Liver (tissue), 9 donors: Measurements from ENCODE around the gene NIFK. TPM values are rescaled to one million over a fixed set of nuclear protein-coding genes. Genes with fewer than 3 reads are reported as not detected.

Experiments
- DNase-seq: peaks from one replicate; pipeline ENCODE4 v3.0.0-alpha.2; 2017; ENCODE audit warnings: low spot score
- H3K27ac ChIP-seq, 2 donors: one replicate each; pipeline ENCODE4 v1.7.0; 2013; ENCODE audit warnings: inconsistent platforms in 2 of 2, low read length in 2 of 2, control low read depth in 1 of 2, low read depth in 1 of 2, mild to moderate bottlenecking in 1 of 2
- H3K27me3 ChIP-seq, 4 donors: one replicate each; pipeline versions ENCODE4 v1.6.1 to v1.7.0; 2013; ENCODE audit warnings: low read length in 3 of 4, inconsistent platforms in 1 of 4, mild to moderate bottlenecking in 1 of 4, moderate library complexity in 1 of 4; ENCODE audit not compliant: control insufficient read depth in 4 of 4, insufficient read depth in 4 of 4
- H3K36me3 ChIP-seq, 4 donors: one replicate each; pipeline versions ENCODE4 v1.6.1 to v1.7.0; 2013; ENCODE audit warnings: low read length in 3 of 4, mild to moderate bottlenecking in 3 of 4, low read depth in 1 of 4, moderate library complexity in 1 of 4; ENCODE audit not compliant: control insufficient read depth in 4 of 4, insufficient read depth in 3 of 4
- H3K4me1 ChIP-seq, 4 donors: one replicate each; pipeline versions ENCODE4 v1.6.1 to v1.7.0; 2013; ENCODE audit warnings: low read length in 3 of 4, mild to moderate bottlenecking in 3 of 4, moderate library complexity in 1 of 4; ENCODE audit not compliant: control insufficient read depth in 4 of 4, insufficient read depth in 4 of 4
- H3K4me3 ChIP-seq, 3 donors: one replicate each; pipeline versions ENCODE4 v1.6.1 to v1.7.0; 2013; ENCODE audit warnings: low read length in 3 of 3, control low read depth in 1 of 3, low read depth in 1 of 3, mild to moderate bottlenecking in 1 of 3
- H3K9ac ChIP-seq, 2 donors: one replicate each; pipeline ENCODE4 v1.7.0; 2013; ENCODE audit warnings: low read length in 2 of 2, mild to moderate bottlenecking in 2 of 2, moderate library complexity in 2 of 2, control low read depth in 1 of 2, low read depth in 1 of 2
- H3K9me3 ChIP-seq, 4 donors: one replicate each; pipeline versions ENCODE4 v1.6.1 to v1.7.0; 2013; ENCODE audit warnings: low read length in 3 of 4; ENCODE audit not compliant: control insufficient read depth in 4 of 4
- FOXA1 ChIP-seq: IDR thresholded peaks from 2 replicates; pipeline ENCODE4 v1.6.1; 2016; ENCODE audit warnings: antibody characterized with exemption
- FOXA2 ChIP-seq: IDR thresholded peaks from 2 replicates; pipeline ENCODE4 v1.6.1; 2016; ENCODE audit warnings: antibody characterized with exemption
- GABPA ChIP-seq, 2 donors: IDR thresholded peaks in 1 of 2; conservative IDR thresholded peaks in 1 of 2; 2 replicates each; pipeline ENCODE4 v1.6.1; 2016; ENCODE audit warnings: antibody characterized with exemption in 2 of 2, mild to moderate bottlenecking in 1 of 2, moderate library complexity in 1 of 2
- HNF4A ChIP-seq, 2 donors: conservative IDR thresholded peaks; 2 replicates each; pipeline ENCODE4 v1.6.1; 2016; ENCODE audit warnings: antibody characterized with exemption in 2 of 2, mild to moderate bottlenecking in 2 of 2
- HNF4G ChIP-seq: IDR thresholded peaks from 2 replicates; pipeline ENCODE4 v1.6.1; 2016; ENCODE audit warnings: antibody characterized with exemption
- JUND ChIP-seq, 2 donors: IDR thresholded peaks; 2 replicates each; pipeline ENCODE4 v1.6.1; 2016; ENCODE audit warnings: antibody characterized with exemption in 2 of 2
- RAD21 ChIP-seq, 2 donors: IDR thresholded peaks; 2 replicates each; pipeline ENCODE4 v1.6.1; 2016; ENCODE audit warnings: antibody characterized with exemption in 2 of 2, mild to moderate bottlenecking in 2 of 2
- RXRA ChIP-seq, 2 donors: IDR thresholded peaks; 2 replicates each; pipeline ENCODE4 v1.6.1; 2017 to 2018; ENCODE audit warnings: antibody characterized with exemption in 2 of 2, mild to moderate bottlenecking in 1 of 2
- SP1 ChIP-seq: IDR thresholded peaks from 2 replicates; pipeline ENCODE4 v1.6.1; 2018; ENCODE audit warnings: antibody characterized with exemption, mild to moderate bottlenecking
- YY1 ChIP-seq: IDR thresholded peaks from 2 replicates; pipeline ENCODE4 v1.6.1; 2016; ENCODE audit warnings: antibody characterized with exemption, mild to moderate bottlenecking
- WGBS: extraction: QIAGEN DNeasy Blood & Tissue Kit; methylation state at CpG from one replicate; pipeline ENCODE4 v1.1.7; 2013; 5-methylcytosine and 5-hydroxymethylcytosine counted together
- polyA plus RNA-seq, 2 donors: library from polyadenylated mRNA; stranded (reverse) in 1 of 2; unstranded in 1 of 2; fragments of 200-250 nt in 1 of 2; fragments of >200 nt in 1 of 2; fragmentation: Nextera tagmentation in 1 of 2; extraction: Ambion mirVana in 1 of 2; gene quantifications; one replicate each; pipeline versions ENCODE4 v1.2.1 to v1.2.3, GENCODE V29; 2013 to 2015
- total RNA-seq, 2 donors: library from RNA; depleted of rRNA; stranded (reverse); fragments of >200 nt; gene quantifications; one replicate each; pipeline ENCODE4 v1.2.3, GENCODE V29; 2014
- TF ChIP-seq, protein P1 (sequence below): IDR thresholded peaks from 2 replicates; pipeline ENCODE4 v1.6.1; 2016; ENCODE audit warnings: antibody characterized with exemption, mild to moderate bottlenecking
- TF ChIP-seq, protein P2 (sequence below): fragments of 150-350 bp; IDR thresholded peaks from 2 replicates; pipeline ENCODE4 v1.5.1; 2017; ENCODE audit warnings: improper control_type of control experiment, low read depth, low read length; ENCODE audit not compliant: missing input control
- TF ChIP-seq, protein P3 (sequence below): IDR thresholded peaks from 2 replicates; pipeline ENCODE4 v1.6.1; 2016; ENCODE audit warnings: antibody characterized with exemption
- TF ChIP-seq, protein P4 (sequence below): IDR thresholded peaks from 2 replicates; pipeline ENCODE4 v1.6.1; 2016; ENCODE audit warnings: antibody characterized with exemption
- donor health status: healthy.
- donor health status: healthy.
- donor health status: healthy.
- donor health status: healthy.
- donor health status: healthy.

Gene NIFK
- total and polyA plus RNA-seq, 4 donors = 13.4 to 25.6 (median 16.2) TPM

DNA sequence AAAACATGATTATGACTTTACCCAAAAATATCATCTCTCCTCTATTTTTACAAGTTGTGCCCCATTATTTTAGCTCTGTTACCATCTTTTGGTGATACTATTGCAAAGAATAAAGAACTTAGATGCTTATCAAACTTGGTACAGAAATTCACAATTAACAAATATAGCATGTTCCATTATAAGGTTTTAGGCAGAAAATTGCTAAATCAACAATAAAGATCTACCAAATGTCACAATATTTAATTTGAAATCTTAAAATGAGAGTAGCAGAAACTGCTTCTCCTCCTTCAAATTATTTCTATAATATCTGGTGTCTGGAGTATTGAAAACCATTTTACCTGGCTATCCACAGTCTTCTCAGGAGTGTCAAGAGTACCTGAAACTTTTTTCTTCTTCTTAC lies 8.7 kb downstream of the NIFK start (continued):
- TF ChIP-seq, protein P1, sequence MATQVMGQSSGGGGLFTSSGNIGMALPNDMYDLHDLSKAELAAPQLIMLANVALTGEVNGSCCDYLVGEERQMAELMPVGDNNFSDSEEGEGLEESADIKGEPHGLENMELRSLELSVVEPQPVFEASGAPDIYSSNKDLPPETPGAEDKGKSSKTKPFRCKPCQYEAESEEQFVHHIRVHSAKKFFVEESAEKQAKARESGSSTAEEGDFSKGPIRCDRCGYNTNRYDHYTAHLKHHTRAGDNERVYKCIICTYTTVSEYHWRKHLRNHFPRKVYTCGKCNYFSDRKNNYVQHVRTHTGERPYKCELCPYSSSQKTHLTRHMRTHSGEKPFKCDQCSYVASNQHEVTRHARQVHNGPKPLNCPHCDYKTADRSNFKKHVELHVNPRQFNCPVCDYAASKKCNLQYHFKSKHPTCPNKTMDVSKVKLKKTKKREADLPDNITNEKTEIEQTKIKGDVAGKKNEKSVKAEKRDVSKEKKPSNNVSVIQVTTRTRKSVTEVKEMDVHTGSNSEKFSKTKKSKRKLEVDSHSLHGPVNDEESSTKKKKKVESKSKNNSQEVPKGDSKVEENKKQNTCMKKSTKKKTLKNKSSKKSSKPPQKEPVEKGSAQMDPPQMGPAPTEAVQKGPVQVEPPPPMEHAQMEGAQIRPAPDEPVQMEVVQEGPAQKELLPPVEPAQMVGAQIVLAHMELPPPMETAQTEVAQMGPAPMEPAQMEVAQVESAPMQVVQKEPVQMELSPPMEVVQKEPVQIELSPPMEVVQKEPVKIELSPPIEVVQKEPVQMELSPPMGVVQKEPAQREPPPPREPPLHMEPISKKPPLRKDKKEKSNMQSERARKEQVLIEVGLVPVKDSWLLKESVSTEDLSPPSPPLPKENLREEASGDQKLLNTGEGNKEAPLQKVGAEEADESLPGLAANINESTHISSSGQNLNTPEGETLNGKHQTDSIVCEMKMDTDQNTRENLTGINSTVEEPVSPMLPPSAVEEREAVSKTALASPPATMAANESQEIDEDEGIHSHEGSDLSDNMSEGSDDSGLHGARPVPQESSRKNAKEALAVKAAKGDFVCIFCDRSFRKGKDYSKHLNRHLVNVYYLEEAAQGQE = no peak
- TF ChIP-seq RAD21 (IDR thresholded peaks at IDR 0.05) (no peak), YY1 (no peak)
- TF ChIP-seq, protein P2, sequence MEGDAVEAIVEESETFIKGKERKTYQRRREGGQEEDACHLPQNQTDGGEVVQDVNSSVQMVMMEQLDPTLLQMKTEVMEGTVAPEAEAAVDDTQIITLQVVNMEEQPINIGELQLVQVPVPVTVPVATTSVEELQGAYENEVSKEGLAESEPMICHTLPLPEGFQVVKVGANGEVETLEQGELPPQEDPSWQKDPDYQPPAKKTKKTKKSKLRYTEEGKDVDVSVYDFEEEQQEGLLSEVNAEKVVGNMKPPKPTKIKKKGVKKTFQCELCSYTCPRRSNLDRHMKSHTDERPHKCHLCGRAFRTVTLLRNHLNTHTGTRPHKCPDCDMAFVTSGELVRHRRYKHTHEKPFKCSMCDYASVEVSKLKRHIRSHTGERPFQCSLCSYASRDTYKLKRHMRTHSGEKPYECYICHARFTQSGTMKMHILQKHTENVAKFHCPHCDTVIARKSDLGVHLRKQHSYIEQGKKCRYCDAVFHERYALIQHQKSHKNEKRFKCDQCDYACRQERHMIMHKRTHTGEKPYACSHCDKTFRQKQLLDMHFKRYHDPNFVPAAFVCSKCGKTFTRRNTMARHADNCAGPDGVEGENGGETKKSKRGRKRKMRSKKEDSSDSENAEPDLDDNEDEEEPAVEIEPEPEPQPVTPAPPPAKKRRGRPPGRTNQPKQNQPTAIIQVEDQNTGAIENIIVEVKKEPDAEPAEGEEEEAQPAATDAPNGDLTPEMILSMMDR = no peak

DNA sequence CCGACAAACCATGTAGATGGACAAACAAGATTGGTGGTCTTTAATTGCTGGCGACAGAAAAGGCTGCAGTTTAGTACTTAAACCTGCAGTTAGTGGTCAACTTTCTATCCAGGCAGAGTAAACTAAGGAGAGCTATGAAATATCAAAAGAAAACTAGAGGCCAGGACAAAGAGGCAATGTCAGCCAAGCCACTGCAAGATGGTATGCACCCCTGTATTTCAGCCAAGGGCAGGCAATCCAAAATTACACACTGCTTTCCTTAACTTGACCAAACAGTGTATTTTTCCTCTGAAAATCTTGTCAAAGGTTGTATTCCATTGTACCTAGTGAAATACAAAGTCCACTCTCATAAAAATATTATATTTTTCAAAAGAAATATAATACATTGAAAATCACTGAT lies 9.3 kb downstream of the NIFK start:
- H3K27me3 ChIP-seq = no peaks in the 10 kb centered on the region
- H3K4me1 ChIP-seq = no peaks in the 10 kb centered on the region
- peaks cover 6 to 49% (median 40%) of the 10 kb centered on the region in 4 donors for H3K36me3 ChIP-seq
- TF ChIP-seq JUND (IDR thresholded peaks at IDR 0.05) (no peak), RXRA (IDR thresholded peaks at IDR 0.05) (no peak), HNF4A (conservative IDR thresholded peaks at IDR 0.05) (no peak), SP1 (no peak), YY1 (no peak), HNF4G (no peak), FOXA1 (no peak), RAD21 (IDR thresholded peaks at IDR 0.05) (no peak), FOXA2 (no peak), GABPA (IDR thresholded peaks at IDR 0.05 in 1 of 2, conservative IDR thresholded peaks at IDR 0.05 in 1 of 2) (no peak)
- TF ChIP-seq, protein P2 = no peak
- TF ChIP-seq, protein P1 = no peak
- TF ChIP-seq, protein P3, sequence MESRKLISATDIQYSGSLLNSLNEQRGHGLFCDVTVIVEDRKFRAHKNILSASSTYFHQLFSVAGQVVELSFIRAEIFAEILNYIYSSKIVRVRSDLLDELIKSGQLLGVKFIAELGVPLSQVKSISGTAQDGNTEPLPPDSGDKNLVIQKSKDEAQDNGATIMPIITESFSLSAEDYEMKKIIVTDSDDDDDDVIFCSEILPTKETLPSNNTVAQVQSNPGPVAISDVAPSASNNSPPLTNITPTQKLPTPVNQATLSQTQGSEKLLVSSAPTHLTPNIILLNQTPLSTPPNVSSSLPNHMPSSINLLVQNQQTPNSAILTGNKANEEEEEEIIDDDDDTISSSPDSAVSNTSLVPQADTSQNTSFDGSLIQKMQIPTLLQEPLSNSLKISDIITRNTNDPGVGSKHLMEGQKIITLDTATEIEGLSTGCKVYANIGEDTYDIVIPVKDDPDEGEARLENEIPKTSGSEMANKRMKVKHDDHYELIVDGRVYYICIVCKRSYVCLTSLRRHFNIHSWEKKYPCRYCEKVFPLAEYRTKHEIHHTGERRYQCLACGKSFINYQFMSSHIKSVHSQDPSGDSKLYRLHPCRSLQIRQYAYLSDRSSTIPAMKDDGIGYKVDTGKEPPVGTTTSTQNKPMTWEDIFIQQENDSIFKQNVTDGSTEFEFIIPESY = no peak
- TF ChIP-seq, protein P4, sequence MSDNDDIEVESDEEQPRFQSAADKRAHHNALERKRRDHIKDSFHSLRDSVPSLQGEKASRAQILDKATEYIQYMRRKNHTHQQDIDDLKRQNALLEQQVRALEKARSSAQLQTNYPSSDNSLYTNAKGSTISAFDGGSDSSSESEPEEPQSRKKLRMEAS = no peak
- H3K4me3 ChIP-seq = no peak overlapping the region
- DNase-seq = no peak
- H3K9ac ChIP-seq = no peak overlapping the region
- H3K9me3 ChIP-seq = no peaks in the 10 kb centered on the region
- WGBS = 97% methylated on average over 2 of the region's 2 CpGs
- no peak overlapping the region for H3K27ac ChIP-seq
